Measurements from ENCODE around the gene ADCY2.
A peak's percentile ranks its signal among the peaks of the same experiment; 100 is the strongest.

The ADCY2 gene

GRCh38 chr5:7396713-7397454 is 946 bp downstream of the ADCY2 start:
- Histone ChIP-seq H2BK15ac (replicated peaks; ENCODE audit: low read depth) (no peak overlapping the region), H3K79me2 (ENCODE audit: control insufficient read depth, insufficient read depth, low read length) (peaks cover 48% of the 10 kb centered on the region), H2AK5ac (ENCODE audit: low read length) (no peak overlapping the region), H3K9ac (ENCODE audit: low read length) (peak overlapping the region; percentile 75), H3K27ac (ENCODE audit: low read depth, low read length) (peak overlapping the region; percentile 19), H3K79me1 (ENCODE audit: low read length) (no peaks in the 10 kb centered on the region), H3K4me1 (ENCODE audit: control insufficient read depth, low read depth, low read length) (peaks cover 3% of the 10 kb centered on the region), H3K4me2 (ENCODE audit: low read length) (peak overlapping the region; percentile 82), H3K56ac (ENCODE audit: low read length) (peak overlapping the region; percentile 84), H3K4ac (ENCODE audit: low read depth, low read length) (peak overlapping the region; percentile 96), H2BK5ac (ENCODE audit: low read length) (peak overlapping the region; percentile 27), H3K18ac (ENCODE audit: low read length) (peak overlapping the region; percentile 62), H3K27me3 (ENCODE audit: insufficient read depth, low read length, poor library complexity) (no peaks in the 10 kb centered on the region), H3K23ac (ENCODE audit: low read length) (no peak overlapping the region), H3K36me3 (ENCODE audit: control insufficient read depth, insufficient read depth, low read length) (no peaks in the 10 kb centered on the region), H4K8ac (ENCODE audit: low read depth, low read length) (peak overlapping the region; percentile 0), H4K5ac (ENCODE audit: low read length) (no peak overlapping the region), H2BK120ac (ENCODE audit: low read depth, low read length) (peak overlapping the region; percentile 83), H3K4me3 (ENCODE audit: low read length) (peak overlapping the region; percentile 77)
- DNase-seq, result peak; percentile 46
- no CpG with 5 or more reads among the region's 27 CpGs for WGBS (ENCODE audit: extremely low coverage, insufficient coverage, low lambda C conversion rate)

- peaks cover 4% of the 10 kb centered on the region for H3K4me1 ChIP-seq (ENCODE audit: control insufficient read depth, low read depth, low read length)
These were observed 2.0 kb downstream of the ADCY2 start for GRCh38 chr5:7397937-7398336.

GRCh38 chr5:7398596-7399280 is 2.8 kb downstream of the ADCY2 start:
- Histone ChIP-seq H2BK5ac (ENCODE audit: low read length) (no peak overlapping the region), H3K4me2 (ENCODE audit: low read length) (peak overlapping the region; percentile 34), H3K23ac (ENCODE audit: low read length) (no peak overlapping the region), H4K5ac (ENCODE audit: low read length) (no peak overlapping the region), H2BK15ac (replicated peaks; ENCODE audit: low read depth) (no peak overlapping the region), H3K79me2 (ENCODE audit: control insufficient read depth, insufficient read depth, low read length) (peaks cover 60% of the 10 kb centered on the region), H2BK120ac (ENCODE audit: low read depth, low read length) (no peak overlapping the region), H3K56ac (ENCODE audit: low read length) (peak overlapping the region; percentile 11), H3K27ac (ENCODE audit: low read depth, low read length) (no peak overlapping the region), H4K8ac (ENCODE audit: low read depth, low read length) (no peak overlapping the region), H3K36me3 (ENCODE audit: control insufficient read depth, insufficient read depth, low read length) (no peaks in the 10 kb centered on the region), H3K4ac (ENCODE audit: low read depth, low read length) (no peak overlapping the region), H3K4me1 (ENCODE audit: control insufficient read depth, low read depth, low read length) (peaks cover 4% of the 10 kb centered on the region), H3K27me3 (ENCODE audit: insufficient read depth, low read length, poor library complexity) (no peaks in the 10 kb centered on the region), H2AK5ac (ENCODE audit: low read length) (no peak overlapping the region), H3K9ac (ENCODE audit: low read length) (peak overlapping the region; percentile 52), H3K79me1 (ENCODE audit: low read length) (no peaks in the 10 kb centered on the region), H3K4me3 (ENCODE audit: low read length) (peak overlapping the region; percentile 6), H3K18ac (ENCODE audit: low read length) (peak overlapping the region; percentile 4)
- WGBS (ENCODE audit: extremely low coverage, insufficient coverage, low lambda C conversion rate), result no CpG with 5 or more reads among the region's 6 CpGs
- DNase-seq, result no peak

More at GRCh38 chr5:7397937-7398336, 2.0 kb downstream of the ADCY2 start:
- H2AK5ac ChIP-seq (ENCODE audit: low read length), result no peak overlapping the region
- no peak overlapping the region for H3K4ac ChIP-seq (ENCODE audit: low read depth, low read length)
- no peak overlapping the region for H3K27ac ChIP-seq (ENCODE audit: low read depth, low read length)
- H3K79me2 ChIP-seq (ENCODE audit: control insufficient read depth, insufficient read depth, low read length), result peaks cover 57% of the 10 kb centered on the region
- peak overlapping the region; percentile 65 for H3K9ac ChIP-seq (ENCODE audit: low read length)
- peak overlapping the region; percentile 25 for H3K4me2 ChIP-seq (ENCODE audit: low read length)
- peak overlapping the region; percentile 63 for H3K56ac ChIP-seq (ENCODE audit: low read length)
- no peak overlapping the region for H4K5ac ChIP-seq (ENCODE audit: low read length)
- H2BK5ac ChIP-seq (ENCODE audit: low read length), result no peak overlapping the region
- H4K8ac ChIP-seq (ENCODE audit: low read depth, low read length), result no peak overlapping the region
- no peak for DNase-seq
- H2BK15ac ChIP-seq (replicated peaks; ENCODE audit: low read depth), result no peak overlapping the region
- peak overlapping the region; percentile 15 for H3K18ac ChIP-seq (ENCODE audit: low read length)
- no peaks in the 10 kb centered on the region for H3K36me3 ChIP-seq (ENCODE audit: control insufficient read depth, insufficient read depth, low read length)
- no peaks in the 10 kb centered on the region for H3K27me3 ChIP-seq (ENCODE audit: insufficient read depth, low read length, poor library complexity)
- H3K4me3 ChIP-seq (ENCODE audit: low read length), result peak overlapping the region; percentile 22
- H3K79me1 ChIP-seq (ENCODE audit: low read length), result no peaks in the 10 kb centered on the region
- no peak overlapping the region for H3K23ac ChIP-seq (ENCODE audit: low read length)
- no peak overlapping the region for H2BK120ac ChIP-seq (ENCODE audit: low read depth, low read length)

GRCh38 chr5:7405277-7405676 is 9.3 kb downstream of the ADCY2 start:
- H3K18ac ChIP-seq (ENCODE audit: low read length), result no peak overlapping the region
- no peaks in the 10 kb centered on the region for H3K36me3 ChIP-seq (ENCODE audit: control insufficient read depth, insufficient read depth, low read length)
- no peak overlapping the region for H3K4me2 ChIP-seq (ENCODE audit: low read length)
- no peak overlapping the region for H2BK120ac ChIP-seq (ENCODE audit: low read depth, low read length)
- no peaks in the 10 kb centered on the region for H3K27me3 ChIP-seq (ENCODE audit: insufficient read depth, low read length, poor library complexity)
- no peak for DNase-seq
- no peak overlapping the region for H3K4ac ChIP-seq (ENCODE audit: low read depth, low read length)
- no peak overlapping the region for H2BK15ac ChIP-seq (replicated peaks; ENCODE audit: low read depth)
- no peak overlapping the region for H3K4me3 ChIP-seq (ENCODE audit: low read length)
- H3K79me2 ChIP-seq (ENCODE audit: control insufficient read depth, insufficient read depth, low read length), result peaks cover 77% of the 10 kb centered on the region
- H3K79me1 ChIP-seq (ENCODE audit: low read length), result peaks cover 8% of the 10 kb centered on the region
- H3K56ac ChIP-seq (ENCODE audit: low read length), result no peak overlapping the region
- H4K8ac ChIP-seq (ENCODE audit: low read depth, low read length), result no peak overlapping the region
- no peak overlapping the region for H2BK5ac ChIP-seq (ENCODE audit: low read length)
- WGBS (ENCODE audit: extremely low coverage, insufficient coverage, low lambda C conversion rate), result no CpG with 5 or more reads among the region's 1 CpG
- peaks cover 4% of the 10 kb centered on the region for H3K4me1 ChIP-seq (ENCODE audit: control insufficient read depth, low read depth, low read length)
- H4K5ac ChIP-seq (ENCODE audit: low read length), result no peak overlapping the region
- no peak overlapping the region for H2AK5ac ChIP-seq (ENCODE audit: low read length)
- no peak overlapping the region for H3K23ac ChIP-seq (ENCODE audit: low read length)
- H3K9ac ChIP-seq (ENCODE audit: low read length), result no peak overlapping the region
- H3K27ac ChIP-seq (ENCODE audit: low read depth, low read length), result no peak overlapping the region

- no peak overlapping the region for H3K4me2 ChIP-seq (ENCODE audit: low read length)
- no peak overlapping the region for H3K4me3 ChIP-seq (ENCODE audit: low read length)
- no peak overlapping the region for H2BK120ac ChIP-seq (ENCODE audit: low read depth, low read length)
- H3K27ac ChIP-seq (ENCODE audit: low read depth, low read length), result no peak overlapping the region
- no peak overlapping the region for H4K8ac ChIP-seq (ENCODE audit: low read depth, low read length)
- no peak overlapping the region for H2AK5ac ChIP-seq (ENCODE audit: low read length)
- no peak overlapping the region for H3K23ac ChIP-seq (ENCODE audit: low read length)
- no peak overlapping the region for H2BK5ac ChIP-seq (ENCODE audit: low read length)
- H3K27me3 ChIP-seq (ENCODE audit: insufficient read depth, low read length, poor library complexity), result no peaks in the 10 kb centered on the region
- DNase-seq, result peak; percentile 75
- no CpG with 5 or more reads among the region's 5 CpGs for WGBS (ENCODE audit: extremely low coverage, insufficient coverage, low lambda C conversion rate)
- H3K36me3 ChIP-seq (ENCODE audit: control insufficient read depth, insufficient read depth, low read length), result no peaks in the 10 kb centered on the region
- no peak overlapping the region for H3K4ac ChIP-seq (ENCODE audit: low read depth, low read length)
- no peak overlapping the region for H4K5ac ChIP-seq (ENCODE audit: low read length)
- no peak overlapping the region for H3K18ac ChIP-seq (ENCODE audit: low read length)
- peaks cover 54% of the 10 kb centered on the region for H3K79me2 ChIP-seq (ENCODE audit: control insufficient read depth, insufficient read depth, low read length)
- H3K4me1 ChIP-seq (ENCODE audit: control insufficient read depth, low read depth, low read length), result no peaks in the 10 kb centered on the region
- H3K56ac ChIP-seq (ENCODE audit: low read length), result no peak overlapping the region
- no peak overlapping the region for H3K9ac ChIP-seq (ENCODE audit: low read length)
- H3K79me1 ChIP-seq (ENCODE audit: low read length), result peaks cover 2% of the 10 kb centered on the region
- H2BK15ac ChIP-seq (replicated peaks; ENCODE audit: low read depth), result no peak overlapping the region
These were observed 15.1 kb downstream of the ADCY2 start for GRCh38 chr5:7410936-7411511.

Data from mesendoderm (in vitro differentiated cells).